ENCODE results near the gene SCN4A. TPM values are rescaled to one million over a fixed set of nuclear protein-coding genes. Genes with fewer than 3 reads are reported as not detected.
"Not testable (repeated sequence)": the region's sequence is repeated elsewhere in the genome, so short reads cannot be mapped to it uniquely, and the experiment has no call there.

The SCN4A gene
- total RNA-seq, 1 donor from 2014 or later, result 5.2 TPM

- peak; percentile 36 for DNase-seq
Observed at GRCh38 chr17:63984651-63985386, 12.1 kb upstream of the SCN4A start.

GRCh38 chr17:63984236-63984635 lies 11.5 kb upstream of the SCN4A start:
- no peak for DNase-seq

GRCh38 chr17:63983320-63983719 lies 10.6 kb upstream of the SCN4A start:
- no peak for DNase-seq

GRCh38 chr17:63982641-63983040 lies 9.9 kb upstream of the SCN4A start:
- DNase-seq, result not testable (repeated sequence)

- DNase-seq, result no peak
Observed at GRCh38 chr17:63978272-63979200, 5.8 kb upstream of the SCN4A start.

GRCh38 chr17:63976702-63977101 lies 4.0 kb upstream of the SCN4A start:
- DNase-seq, result no peak

- DNase-seq, result no peak
Observed at GRCh38 chr17:63975541-63976092, 2.9 kb upstream of the SCN4A start.

GRCh38 chr17:63974594-63975192 lies 2.0 kb upstream of the SCN4A start:
- no peak for DNase-seq

- no peak for DNase-seq
Observed at GRCh38 chr17:63973930-63974593, 1.3 kb upstream of the SCN4A start.

GRCh38 chr17:63973247-63973646 lies 529 bp upstream of the SCN4A start:
- no peak for DNase-seq

GRCh38 chr17:63969278-63969677 lies 3.4 kb downstream of the SCN4A start:
- DNase-seq, result no peak

GRCh38 chr17:63967953-63968352 lies 4.8 kb downstream of the SCN4A start:
- no peak for DNase-seq

- no peak for DNase-seq
Observed at GRCh38 chr17:63966646-63967264, 6.0 kb downstream of the SCN4A start.

- DNase-seq, result peak; percentile 8
Observed at GRCh38 chr17:63963123-63963522, 9.6 kb downstream of the SCN4A start.

GRCh38 chr17:63962298-63962744 lies 10.4 kb downstream of the SCN4A start:
- no peak for DNase-seq

- peak; percentile 41 for DNase-seq
Observed at GRCh38 chr17:63961355-63962212, 11.1 kb downstream of the SCN4A start.

- no peak for DNase-seq
Observed at GRCh38 chr17:63960430-63960829, 12.3 kb downstream of the SCN4A start.

- no peak for DNase-seq
Observed at GRCh38 chr17:63960006-63960405, 12.7 kb downstream of the SCN4A start.

- DNase-seq, result no peak
Observed at GRCh38 chr17:63956296-63956920, 16.3 kb downstream of the SCN4A start.

GRCh38 chr17:63955791-63956190 lies 16.9 kb downstream of the SCN4A start:
- no peak for DNase-seq

Data from skin of body (tissue), 2 donors.